Measurements from ENCODE around the gene SMARCA5. TPM values are rescaled to one million over a fixed set of nuclear protein-coding genes. Genes with fewer than 3 reads are reported as not detected.

Gene SMARCA5
- total RNA-seq (10 to 100 TPM; 43.4 to 56.4 (median 47.1) TPM), total RNA-seq (275 to 475 (median 339) reads per million in 29 experiments)
- 64.1 TPM for total RNA-seq (2013)

- POLR2A ChIA-PET, result interaction anchor here (0.6 to 1.9 kb wide), 11 partner anchors 9 to 1740 kb away, joined by 3 to 11 read pairs (median 3); no protein-coding TSS in a partner anchor
- peaks cover 37 to 44% (median 42%) of the 10 kb centered on the region in 3 donors for H3K4me1 Mint-ChIP-seq
- Histone ChIP-seq H3K36me3 (ENCODE audit: control insufficient read depth in 2 of 2, extremely low read depth in 1 of 2, insufficient read depth in 1 of 2, low read length in 1 of 2) (peaks cover 0 to 9% of the 10 kb centered on the region in 2 donors), H3K4me3 (ENCODE audit: control insufficient read depth in 1 of 2, extremely low read depth in 1 of 2, low read length in 1 of 2) (peak within 1 kb of the TSS; percentile 88 to 94), H3K27me3 (replicated peaks in 1 of 2; ENCODE audit: control insufficient read depth in 2 of 2, extremely low read depth in 1 of 2, insufficient read depth in 2 of 2, low read length in 1 of 2) (peaks cover 2 to 9% of the 10 kb centered on the region in 2 experiments), H3K27ac (ENCODE audit: low read length) (peak within 1 kb of the TSS; percentile 97), H3K4me1 (ENCODE audit: control insufficient read depth in 1 of 2, extremely low read depth in 1 of 2, insufficient read depth in 2 of 2, low read length in 2 of 2) (peaks cover 14 to 29% of the 10 kb centered on the region in 2 experiments), H3K9me3 (no peaks in the 10 kb centered on the region)
- H3K36me3 Mint-ChIP-seq, result peaks cover 19% of the 10 kb centered on the region
- peak within 1 kb of the TSS; percentile 99 to 100 for H3K27ac Mint-ChIP-seq
- DNase-seq (peak in 34 of 35 experiments; percentile 86 to 99 (median 95)), ATAC-seq (replicated peaks in 1 of 4) (peak; percentile 88 to 91 (median 90))
- under 1% methylated on average over 78 of the region's 86 CpGs for WGBS (ENCODE audit: insufficient coverage)
- CTCF ChIA-PET, result interaction anchor here (0.9 to 1.8 kb wide), 4 partner anchors 34 to 328 kb away, joined by 3 to 4 read pairs (median 4); no protein-coding TSS in a partner anchor
- no peaks in the 10 kb centered on the region for H3K9me3 Mint-ChIP-seq
- H3K4me3 Mint-ChIP-seq, result peak within 1 kb of the TSS; percentile 97 to 98 (median 98)
- H3K27me3 Mint-ChIP-seq, result no peaks in the 10 kb centered on the region
Observed at GRCh38 chr4:143513314-143514168, at the start of gene SMARCA5. TSS of gene SMARCA5 (plus strand) at chr4:143513702. CDS start at chr4:143513925, 223 bp downstream.

- Histone ChIP-seq H3K27me3 (replicated peaks in 1 of 2; ENCODE audit: control insufficient read depth in 2 of 2, extremely low read depth in 1 of 2, insufficient read depth in 2 of 2, low read length in 1 of 2) (peaks cover 0 to 2% of the 10 kb centered on the region in 2 experiments), H3K36me3 (ENCODE audit: control insufficient read depth in 2 of 2, extremely low read depth in 1 of 2, insufficient read depth in 1 of 2, low read length in 1 of 2) (no peaks in the 10 kb centered on the region), H3K4me1 (ENCODE audit: control insufficient read depth in 1 of 2, extremely low read depth in 1 of 2, insufficient read depth in 2 of 2, low read length in 2 of 2) (no peaks in the 10 kb centered on the region), H3K4me3 (ENCODE audit: control insufficient read depth in 1 of 2, extremely low read depth in 1 of 2, low read length in 1 of 2) (no peak overlapping the region), H3K27ac (ENCODE audit: low read length) (no peak overlapping the region), H3K9me3 (no peaks in the 10 kb centered on the region)
- WGBS (ENCODE audit: insufficient coverage), result 17% methylated on average over 1 of the region's 1 CpG
- ChIA-PET CTCF (no interaction called here), POLR2A (no interaction called here)
- no peak for ATAC-seq (replicated peaks in 1 of 4)
- H3K4me3 Mint-ChIP-seq, result no peak overlapping the region
- H3K36me3 Mint-ChIP-seq, result no peaks in the 10 kb centered on the region
- no peak overlapping the region for H3K27ac Mint-ChIP-seq
- no peaks in the 10 kb centered on the region for H3K9me3 Mint-ChIP-seq
- H3K4me1 Mint-ChIP-seq, result peaks cover 0 to 3% (median 0%) of the 10 kb centered on the region in 3 donors
- no peak for DNase-seq
- peaks cover 5 to 6% of the 10 kb centered on the region in 2 donors for H3K27me3 Mint-ChIP-seq
Observed at GRCh38 chr4:143473334-143474126, 40.0 kb upstream of the SMARCA5 start.

GRCh38 chr4:143477487-143477886, 36.0 kb upstream of the SMARCA5 start:
- POLR2A ChIA-PET, result no interaction called here
- no peak overlapping the region for H3K27ac ChIP-seq (ENCODE audit: low read length)
- H3K9me3 ChIP-seq, result no peaks in the 10 kb centered on the region
- CTCF ChIA-PET, result no interaction called here
- no peak overlapping the region for H3K27ac Mint-ChIP-seq
- 80% methylated on average over 1 of the region's 2 CpGs for WGBS (ENCODE audit: insufficient coverage)
- H3K4me1 Mint-ChIP-seq, result peaks cover 0 to 3% (median 0%) of the 10 kb centered on the region in 3 donors
- no peaks in the 10 kb centered on the region for H3K36me3 ChIP-seq (ENCODE audit: control insufficient read depth in 2 of 2, extremely low read depth in 1 of 2, insufficient read depth in 1 of 2, low read length in 1 of 2)
- peaks cover 0 to 2% of the 10 kb centered on the region in 2 donors for H3K27me3 Mint-ChIP-seq
- no peaks in the 10 kb centered on the region for H3K36me3 Mint-ChIP-seq
- H3K27me3 ChIP-seq (replicated peaks in 1 of 2; ENCODE audit: control insufficient read depth in 2 of 2, extremely low read depth in 1 of 2, insufficient read depth in 2 of 2, low read length in 1 of 2), result no peaks in the 10 kb centered on the region
- H3K4me3 ChIP-seq (ENCODE audit: control insufficient read depth in 1 of 2, extremely low read depth in 1 of 2, low read length in 1 of 2), result no peak overlapping the region
- H3K9me3 Mint-ChIP-seq, result no peaks in the 10 kb centered on the region
- no peak for DNase-seq
- no peaks in the 10 kb centered on the region for H3K4me1 ChIP-seq (ENCODE audit: control insufficient read depth in 1 of 2, extremely low read depth in 1 of 2, insufficient read depth in 2 of 2, low read length in 2 of 2)
- ATAC-seq (replicated peaks in 1 of 4), result no peak
- H3K4me3 Mint-ChIP-seq, result no peak overlapping the region

GRCh38 chr4:143481361-143481760, 32.1 kb upstream of the SMARCA5 start:
- Mint-ChIP-seq H3K36me3 (no peaks in the 10 kb centered on the region), H3K27ac (no peak overlapping the region), H3K9me3 (no peaks in the 10 kb centered on the region), H3K4me1 (no peaks in the 10 kb centered on the region), H3K4me3 (no peak overlapping the region), H3K27me3 (peaks cover 6 to 16% of the 10 kb centered on the region in 2 donors)
- peaks cover 0 to 10% of the 10 kb centered on the region in 2 experiments for H3K27me3 ChIP-seq (replicated peaks in 1 of 2; ENCODE audit: control insufficient read depth in 2 of 2, extremely low read depth in 1 of 2, insufficient read depth in 2 of 2, low read length in 1 of 2)
- ChIA-PET CTCF (no interaction called here), POLR2A (no interaction called here)
- no peaks in the 10 kb centered on the region for H3K4me1 ChIP-seq (ENCODE audit: control insufficient read depth in 1 of 2, extremely low read depth in 1 of 2, insufficient read depth in 2 of 2, low read length in 2 of 2)
- no peaks in the 10 kb centered on the region for H3K9me3 ChIP-seq
- no peak overlapping the region for H3K27ac ChIP-seq (ENCODE audit: low read length)
- DNase-seq (no peak), ATAC-seq (replicated peaks in 1 of 4) (no peak)
- H3K4me3 ChIP-seq (ENCODE audit: control insufficient read depth in 1 of 2, extremely low read depth in 1 of 2, low read length in 1 of 2), result no peak overlapping the region
- no peaks in the 10 kb centered on the region for H3K36me3 ChIP-seq (ENCODE audit: control insufficient read depth in 2 of 2, extremely low read depth in 1 of 2, insufficient read depth in 1 of 2, low read length in 1 of 2)
- WGBS (ENCODE audit: insufficient coverage), result 83% methylated on average over 2 of the region's 3 CpGs

DNA sequence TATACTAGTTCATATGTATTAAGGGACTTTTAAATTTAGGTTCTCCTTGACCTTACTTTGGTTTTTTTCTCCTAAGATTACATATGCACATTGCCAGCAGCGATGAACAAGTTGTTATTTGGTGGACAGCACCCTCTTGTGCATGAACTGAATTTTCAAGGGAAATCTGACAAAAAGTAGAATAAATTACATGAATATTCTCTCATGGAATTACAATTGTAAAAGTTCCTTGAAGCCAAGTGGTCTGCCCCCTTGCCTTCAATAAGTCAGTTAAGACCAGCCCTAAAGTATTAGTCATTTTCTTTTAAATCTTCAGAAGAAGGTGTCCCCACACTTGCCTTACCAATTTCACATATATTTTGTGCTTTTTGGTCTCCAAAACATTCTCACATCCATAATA, 30.7 kb upstream of the SMARCA5 start:
- no peak overlapping the region for H3K27ac Mint-ChIP-seq
- H3K27me3 ChIP-seq (replicated peaks in 1 of 2; ENCODE audit: control insufficient read depth in 2 of 2, extremely low read depth in 1 of 2, insufficient read depth in 2 of 2, low read length in 1 of 2), result peaks cover 0 to 11% of the 10 kb centered on the region in 2 experiments
- H3K27ac ChIP-seq (ENCODE audit: low read length), result no peak overlapping the region
- H3K9me3 ChIP-seq, result no peaks in the 10 kb centered on the region
- POLR2A ChIA-PET, result no interaction called here
- no peaks in the 10 kb centered on the region for H3K4me1 ChIP-seq (ENCODE audit: control insufficient read depth in 1 of 2, extremely low read depth in 1 of 2, insufficient read depth in 2 of 2, low read length in 2 of 2)
- no peaks in the 10 kb centered on the region for H3K36me3 ChIP-seq (ENCODE audit: control insufficient read depth in 2 of 2, extremely low read depth in 1 of 2, insufficient read depth in 1 of 2, low read length in 1 of 2)
- no peaks in the 10 kb centered on the region for H3K4me1 Mint-ChIP-seq
- no peak overlapping the region for H3K4me3 ChIP-seq (ENCODE audit: control insufficient read depth in 1 of 2, extremely low read depth in 1 of 2, low read length in 1 of 2)
- no CpG with 5 or more reads among the region's 1 CpG for WGBS (ENCODE audit: insufficient coverage)
- H3K27me3 Mint-ChIP-seq, result peaks cover 6 to 16% of the 10 kb centered on the region in 2 donors
- no peak overlapping the region for H3K4me3 Mint-ChIP-seq
- no peak for ATAC-seq (replicated peaks in 1 of 4)
- CTCF ChIA-PET, result no interaction called here
- no peaks in the 10 kb centered on the region for H3K36me3 Mint-ChIP-seq
- peak in 1 of 35 experiments; percentile 20 for DNase-seq
- no peaks in the 10 kb centered on the region for H3K9me3 Mint-ChIP-seq

- no peak overlapping the region for H3K4me3 ChIP-seq (ENCODE audit: control insufficient read depth in 1 of 2, extremely low read depth in 1 of 2, low read length in 1 of 2)
- no peaks in the 10 kb centered on the region for H3K9me3 ChIP-seq
- Mint-ChIP-seq H3K9me3 (no peaks in the 10 kb centered on the region), H3K27me3 (peaks cover 6 to 20% of the 10 kb centered on the region in 2 donors), H3K27ac (no peak overlapping the region), H3K4me3 (no peak overlapping the region), H3K36me3 (no peaks in the 10 kb centered on the region), H3K4me1 (no peaks in the 10 kb centered on the region)
- ChIA-PET CTCF (interaction anchor here in 1 of 2 donors (0.5 kb wide), 1 partner anchor 864 kb away, joined by 3 read pairs; no protein-coding TSS in a partner anchor), POLR2A (no interaction called here)
- ATAC-seq (replicated peaks in 1 of 4), result no peak
- no peaks in the 10 kb centered on the region for H3K36me3 ChIP-seq (ENCODE audit: control insufficient read depth in 2 of 2, extremely low read depth in 1 of 2, insufficient read depth in 1 of 2, low read length in 1 of 2)
- no CpG with 5 or more reads among the region's 1 CpG for WGBS (ENCODE audit: insufficient coverage)
- peaks cover 0 to 23% of the 10 kb centered on the region in 2 experiments for H3K27me3 ChIP-seq (replicated peaks in 1 of 2; ENCODE audit: control insufficient read depth in 2 of 2, extremely low read depth in 1 of 2, insufficient read depth in 2 of 2, low read length in 1 of 2)
- DNase-seq, result no peak
- no peak overlapping the region for H3K27ac ChIP-seq (ENCODE audit: low read length)
- H3K4me1 ChIP-seq (ENCODE audit: control insufficient read depth in 1 of 2, extremely low read depth in 1 of 2, insufficient read depth in 2 of 2, low read length in 2 of 2), result no peaks in the 10 kb centered on the region
Observed at GRCh38 chr4:143486314-143486713, 27.2 kb upstream of the SMARCA5 start.

Data from T-cell (primary cell).